A549 (cell line): ENCODE data around the gene B4GALT7. TPM values are rescaled to one million over a fixed set of nuclear protein-coding genes. Genes with fewer than 3 reads are reported as not detected.

ENCODE experiments used
- ATAC-seq, 2 experiments: fragments of 200-7000 bp in 1 of 2; fragments of >200 bp in 1 of 2; cut with Nextera tagmentation in 1 of 2; cut with Tn5 transposase in 1 of 2; 3 replicates each; pipeline versions ENCODE4 v1.8.0 to v1.9.1; 2018 to 2020; ENCODE audit warnings: mild to moderate bottlenecking in 1 of 2, moderate library complexity in 1 of 2
- CTCF ChIA-PET: fragments of 300-600 bp; sonication (Branson Sonifier 250); formaldehyde crosslinking; extraction: SDS; loops from one replicate; lab custom pipeline; 2021; ENCODE audit warnings: antibody characterized with exemption, inconsistent platforms; lab: Yijun Ruan, JAX
- POLR2A ChIA-PET: fragments of 350-600 bp; formaldehyde crosslinking; extraction: SDS; loops from one replicate; lab custom pipeline; 2021; ENCODE audit warnings: antibody characterized with exemption, inconsistent platforms; lab: Yijun Ruan, JAX
- DNase-seq, 2 experiments: peaks; one replicate each; pipeline versions ENCODE4 v3.0.0 to v3.0.0-alpha.2; 2011 to 2016; ENCODE audit warnings: low read depth in 1 of 2, low spot score in 1 of 2
- FAIRE-seq: peaks from 2 replicates; lab custom pipeline; 2011; peaks lifted over from hg19 to GRCh38; lab: Jason Lieb, UNC
- H3K27ac ChIP-seq, 2 experiments: fragments of >200 bp; sonication (Bioruptor Twin); formaldehyde crosslinking; 3 replicates each; pipeline ENCODE4 v1.5.1; 2016 to 2017
- H3K4me1 ChIP-seq: fragments of >200 bp; sonication (Bioruptor Twin); formaldehyde crosslinking; 3 replicates; pipeline ENCODE4 v1.6.1; 2016
- H3K4me2 ChIP-seq: fragments of >200 bp; sonication (Bioruptor Twin); formaldehyde crosslinking; 3 replicates; pipeline ENCODE4 v1.6.1; 2016
- H3K4me3 ChIP-seq: fragments of >200 bp; sonication (Bioruptor Twin); formaldehyde crosslinking; 3 replicates; pipeline ENCODE4 v1.5.1; 2016
- H3K9me3 ChIP-seq: fragments of >200 bp; sonication (Bioruptor Twin); formaldehyde crosslinking; 3 replicates; pipeline ENCODE4 v1.6.1; 2016
- CBX2 ChIP-seq: fragments of 200-600 bp; sonication (generic); IDR thresholded peaks from 2 replicates; pipeline ENCODE4 v1.6.1; 2016; ENCODE audit warnings: low read depth, mild to moderate bottlenecking, borderline replicate concordance
- CEBPB ChIP-seq, 2 experiments: fragments of >200 bp in 1 of 2; sonication (Bioruptor Twin) in 1 of 2; formaldehyde crosslinking in 1 of 2; IDR thresholded peaks; 2 replicates each; pipeline ENCODE4 v1.6.1; 2012 to 2016
- CHD2 ChIP-seq: fragments of 150-350 bp; IDR thresholded peaks from 2 replicates; pipeline ENCODE4 v1.6.1; 2014; ENCODE audit warnings: low read length; ENCODE audit not compliant: partially characterized antibody
- CHD4 ChIP-seq: fragments of 200-600 bp; sonication (generic); IDR thresholded peaks from 2 replicates; pipeline ENCODE4 v1.6.1; 2016; ENCODE audit warnings: antibody characterized with exemption, mild to moderate bottlenecking, borderline replicate concordance
- EHF ChIP-seq: fragments of 250-450 bp; sonication (Bioruptor Pico); IDR thresholded peaks from 2 replicates; pipeline ENCODE4 v1.5.0; 2020; ENCODE audit warnings: mild to moderate bottlenecking
- EHMT2 ChIP-seq: fragments of 200-600 bp; sonication (generic); IDR thresholded peaks from 2 replicates; pipeline ENCODE4 v1.6.1; 2016; ENCODE audit warnings: antibody characterized with exemption, low read depth, mild to moderate bottlenecking, moderate library complexity
- ELK1 ChIP-seq: fragments of 150-350 bp; IDR thresholded peaks from 2 replicates; pipeline ENCODE4 v1.6.1; 2014; ENCODE audit warnings: low read depth, mild to moderate bottlenecking, low read length
- EP300 ChIP-seq, 2 experiments: fragments of >200 bp; sonication (Bioruptor Twin); formaldehyde crosslinking; IDR thresholded peaks; 2 replicates in 1 of 2; 3 replicates in 1 of 2; pipeline ENCODE4 v1.6.1; 2016 to 2017
- ESRRA ChIP-seq: fragments of 150-350 bp; IDR thresholded peaks from 2 replicates; pipeline ENCODE4 v1.6.1; 2014; ENCODE audit warnings: mild to moderate bottlenecking, low read length, borderline replicate concordance
- FOSL2 ChIP-seq, 2 experiments: fragments of 450-650 bp in 1 of 2; fragments of >200 bp in 1 of 2; sonication (Bioruptor Twin) in 1 of 2; formaldehyde crosslinking; IDR thresholded peaks; 2 replicates each; pipeline versions ENCODE4 v1.5.0 to v1.6.1; 2016 to 2020; ENCODE audit warnings: mild to moderate bottlenecking in 1 of 2, moderate library complexity in 1 of 2
- FOXS1 ChIP-seq: fragments of 250-450 bp; sonication (Bioruptor Pico); IDR thresholded peaks from 2 replicates; pipeline ENCODE4 v1.5.0; 2020; ENCODE audit warnings: mild to moderate bottlenecking, moderate library complexity
- HDAC2 ChIP-seq: fragments of 200-600 bp; sonication (generic); IDR thresholded peaks from 2 replicates; pipeline ENCODE4 v1.6.1; 2016
- HOXB13 ChIP-seq: fragments of 250-450 bp; sonication (Bioruptor Pico); IDR thresholded peaks from 2 replicates; pipeline ENCODE4 v1.5.0; 2020; ENCODE audit warnings: low read depth, mild to moderate bottlenecking, moderate library complexity
- HOXB5 ChIP-seq: fragments of 250-450 bp; sonication (Bioruptor Pico); IDR thresholded peaks from 2 replicates; pipeline ENCODE4 v1.5.0; 2020; ENCODE audit warnings: mild to moderate bottlenecking, moderate library complexity
- KDM1A ChIP-seq: fragments of 200-600 bp; sonication (generic); IDR thresholded peaks from 2 replicates; pipeline ENCODE4 v1.6.1; 2016; ENCODE audit warnings: low read depth, mild to moderate bottlenecking
- MAFK ChIP-seq: fragments of 450-650 bp; IDR thresholded peaks from 2 replicates; pipeline ENCODE4 v1.6.1; 2014; ENCODE audit not compliant: partially characterized antibody
- MAX ChIP-seq: IDR thresholded peaks from 2 replicates; pipeline ENCODE4 v1.6.1; 2012
- MAZ ChIP-seq: fragments of 150-350 bp; IDR thresholded peaks from 2 replicates; pipeline ENCODE4 v1.6.1; 2014; ENCODE audit warnings: antibody characterized with exemption, low read depth, low read length, borderline replicate concordance
- NR3C1 ChIP-seq: fragments of >200 bp; sonication (Bioruptor Twin); formaldehyde crosslinking; IDR thresholded peaks from 3 replicates; pipeline ENCODE4 v1.6.1; 2017
- POLR2A ChIP-seq: IDR thresholded peaks from 2 replicates; pipeline ENCODE4 v1.6.1; 2012; ENCODE audit warnings: mild to moderate bottlenecking, low read length
- RCOR1 ChIP-seq: fragments of 150-350 bp; IDR thresholded peaks from 2 replicates; pipeline ENCODE4 v1.6.1; 2014; ENCODE audit warnings: antibody characterized with exemption, low read length, low read depth
- RFX5 ChIP-seq: fragments of 450-650 bp; IDR thresholded peaks from 2 replicates; pipeline ENCODE4 v1.7.1; 2014; ENCODE audit warnings: antibody characterized with exemption, mild to moderate bottlenecking, moderate library complexity
- RNF2 ChIP-seq: fragments of 200-600 bp; sonication (generic); IDR thresholded peaks from 2 replicates; pipeline ENCODE4 v1.6.1; 2016; ENCODE audit warnings: low read depth, mild to moderate bottlenecking, antibody characterized with exemption, moderate library complexity, borderline replicate concordance
- ZFP36 ChIP-seq: fragments of 450-650 bp; IDR thresholded peaks from 2 replicates; pipeline ENCODE4 v1.6.1; 2014; ENCODE audit warnings: borderline replicate concordance; ENCODE audit not compliant: partially characterized antibody
- ZSCAN20 ChIP-seq: fragments of 250-450 bp; sonication (Bioruptor Pico); IDR thresholded peaks from 2 replicates; pipeline ENCODE4 v1.8.0; 2022; ENCODE audit warnings: mild to moderate bottlenecking, moderate library complexity
- WGBS: methylation state at CpG from one replicate; pipeline ENCODE4 v1.1.6; 2017; ENCODE audit errors: missing lambda C conversion rate; 5-methylcytosine and 5-hydroxymethylcytosine counted together
- polyA plus RNA-seq, 4 experiments: library from polyadenylated mRNA; depleted of rRNA in 3 of 4; stranded (reverse); fragments of >200 nt; fragmentation: RNase III in 1 of 4; extraction: RNeasy Plus Mini Kit Qiagen cat#74134 plus additional on column Dnase treatment in 1 of 4; gene quantifications; 2 replicates in 3 of 4; 3 replicates in 1 of 4; pipeline ENCODE4 v1.2.3, GENCODE V29; 2011 to 2017
- TF ChIP-seq, protein P1 (sequence below): IDR thresholded peaks from 2 replicates; pipeline ENCODE4 v1.6.1; 2012
- TF ChIP-seq, protein P2 (sequence below): fragments of 200-600 bp; sonication (generic); IDR thresholded peaks from 2 replicates; pipeline ENCODE4 v1.6.1; 2016; ENCODE audit warnings: antibody characterized with exemption, mild to moderate bottlenecking, moderate library complexity
- TF ChIP-seq, protein P3 (sequence below): fragments of 250-450 bp; sonication (Bioruptor Pico); IDR thresholded peaks from 2 replicates; pipeline ENCODE4 v1.5.0; 2020; ENCODE audit warnings: low read depth, mild to moderate bottlenecking, moderate library complexity

The B4GALT7 gene
- polyA plus RNA-seq, 2 of the 4 experiments (the other 2 are of a cell fraction), result 13.0 to 18.0 TPM

- POLR2A ChIA-PET, result no interaction called here
These were observed 9.4 kb downstream of the B4GALT7 start for GRCh38 chr5:177609076-177610059.

DNA sequence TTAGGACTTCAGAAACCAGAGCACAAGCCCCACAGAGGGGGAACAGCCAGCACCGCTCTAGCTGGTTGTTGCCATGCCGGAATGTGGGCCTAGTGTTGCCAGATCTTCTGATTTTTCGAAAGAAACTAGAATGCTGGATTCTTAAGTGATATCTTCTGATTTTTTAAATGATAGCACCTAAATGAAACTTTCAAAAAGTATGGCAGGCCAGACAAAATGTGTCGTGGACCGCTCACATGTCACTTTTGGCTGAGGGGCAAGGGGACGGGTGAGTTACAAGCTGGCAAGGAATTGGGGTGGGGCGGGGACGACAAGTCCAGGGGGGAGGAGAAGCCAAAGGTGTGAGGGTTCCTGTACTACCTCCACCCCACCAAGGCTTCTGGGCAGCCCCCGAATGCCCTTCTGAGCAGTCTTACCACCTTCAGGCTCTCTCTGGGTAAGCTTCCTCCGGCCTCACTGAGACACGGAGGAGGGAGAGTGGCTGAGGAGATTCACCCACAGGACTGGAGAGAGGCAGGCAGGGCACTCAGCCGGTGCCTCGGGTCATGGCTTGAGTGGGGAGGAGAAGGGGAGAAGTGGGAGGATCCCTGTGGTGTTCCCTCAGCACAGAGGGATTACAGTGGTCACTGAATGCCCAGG lies 10.3 kb downstream of the B4GALT7 start:
- ATAC-seq, result no peak
- 91% methylated on average over 12 of the region's 13 CpGs for WGBS
- H3K4me1 ChIP-seq, result 0 out of 3 replicates have a peak, but pooled peaks cover 3% of the 10 kb centered on the region
- no peak overlapping the region for H3K4me2 ChIP-seq
- no peak for DNase-seq
- ChIA-PET POLR2A (no interaction called here), CTCF (interaction anchor here (1.9 to 2.5 kb wide), 2 partner anchors 9 to 109 kb away, joined by 6 to 9 read pairs; no protein-coding TSS in a partner anchor)
- no peak overlapping the region for H3K27ac ChIP-seq
- FAIRE-seq, result no peak
- no peak overlapping the region for H3K4me3 ChIP-seq
- no peaks in the 10 kb centered on the region for H3K9me3 ChIP-seq
- TF ChIP-seq CEBPB (IDR thresholded peaks at IDR 0.05) (no peak), FOXS1 (CRISPR knock-in tag) (no peak), ZSCAN20 (CRISPR knock-in tag) (no peak), RFX5 (no peak), MAFK (no peak), RCOR1 (no peak), POLR2A (no peak), ZFP36 (no peak), CHD2 (no peak), MAZ (no peak), CBX2 (no peak), EP300 (IDR thresholded peaks at IDR 0.05) (no peak), HOXB13 (CRISPR knock-in tag) (no peak), CHD4 (no peak)
- TF ChIP-seq, protein P1, sequence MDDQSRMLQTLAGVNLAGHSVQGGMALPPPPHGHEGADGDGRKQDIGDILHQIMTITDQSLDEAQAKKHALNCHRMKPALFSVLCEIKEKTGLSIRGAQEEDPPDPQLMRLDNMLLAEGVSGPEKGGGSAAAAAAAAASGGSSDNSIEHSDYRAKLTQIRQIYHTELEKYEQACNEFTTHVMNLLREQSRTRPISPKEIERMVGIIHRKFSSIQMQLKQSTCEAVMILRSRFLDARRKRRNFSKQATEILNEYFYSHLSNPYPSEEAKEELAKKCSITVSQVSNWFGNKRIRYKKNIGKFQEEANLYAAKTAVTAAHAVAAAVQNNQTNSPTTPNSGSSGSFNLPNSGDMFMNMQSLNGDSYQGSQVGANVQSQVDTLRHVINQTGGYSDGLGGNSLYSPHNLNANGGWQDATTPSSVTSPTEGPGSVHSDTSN, result no peak

More at GRCh38 chr5:177609076-177610059, 9.4 kb downstream of the B4GALT7 start:
- no peak overlapping the region for H3K27ac ChIP-seq
- no peak overlapping the region for H3K4me2 ChIP-seq
- ATAC-seq, result no peak
- H3K4me3 ChIP-seq, result no peak overlapping the region
- no peak for FAIRE-seq
- H3K9me3 ChIP-seq, result no peaks in the 10 kb centered on the region
- DNase-seq, result no peak
- WGBS, result 92% methylated on average over 14 of the region's 21 CpGs
- H3K4me1 ChIP-seq, result 0 out of 3 replicates have a peak, but pooled peaks cover 3% of the 10 kb centered on the region
- TF ChIP-seq ELK1 (no peak), HOXB5 (CRISPR knock-in tag) (no peak), KDM1A (no peak), MAX (no peak), EHF (CRISPR knock-in tag) (no peak), FOXS1 (CRISPR knock-in tag) (no peak), ESRRA (no peak), ZFP36 (no peak), HOXB13 (CRISPR knock-in tag) (no peak), FOSL2 (IDR thresholded peaks at IDR 0.05) (no peak), FOSL2 (CRISPR knock-in tag; IDR thresholded peaks at IDR 0.05) (no peak), NR3C1 (no peak), ZSCAN20 (CRISPR knock-in tag) (no peak), RCOR1 (no peak), EHMT2 (no peak), RNF2 (no peak), HDAC2 (no peak), EP300 (IDR thresholded peaks at IDR 0.05) (no peak), MAZ (no peak)
- TF ChIP-seq, protein P2, sequence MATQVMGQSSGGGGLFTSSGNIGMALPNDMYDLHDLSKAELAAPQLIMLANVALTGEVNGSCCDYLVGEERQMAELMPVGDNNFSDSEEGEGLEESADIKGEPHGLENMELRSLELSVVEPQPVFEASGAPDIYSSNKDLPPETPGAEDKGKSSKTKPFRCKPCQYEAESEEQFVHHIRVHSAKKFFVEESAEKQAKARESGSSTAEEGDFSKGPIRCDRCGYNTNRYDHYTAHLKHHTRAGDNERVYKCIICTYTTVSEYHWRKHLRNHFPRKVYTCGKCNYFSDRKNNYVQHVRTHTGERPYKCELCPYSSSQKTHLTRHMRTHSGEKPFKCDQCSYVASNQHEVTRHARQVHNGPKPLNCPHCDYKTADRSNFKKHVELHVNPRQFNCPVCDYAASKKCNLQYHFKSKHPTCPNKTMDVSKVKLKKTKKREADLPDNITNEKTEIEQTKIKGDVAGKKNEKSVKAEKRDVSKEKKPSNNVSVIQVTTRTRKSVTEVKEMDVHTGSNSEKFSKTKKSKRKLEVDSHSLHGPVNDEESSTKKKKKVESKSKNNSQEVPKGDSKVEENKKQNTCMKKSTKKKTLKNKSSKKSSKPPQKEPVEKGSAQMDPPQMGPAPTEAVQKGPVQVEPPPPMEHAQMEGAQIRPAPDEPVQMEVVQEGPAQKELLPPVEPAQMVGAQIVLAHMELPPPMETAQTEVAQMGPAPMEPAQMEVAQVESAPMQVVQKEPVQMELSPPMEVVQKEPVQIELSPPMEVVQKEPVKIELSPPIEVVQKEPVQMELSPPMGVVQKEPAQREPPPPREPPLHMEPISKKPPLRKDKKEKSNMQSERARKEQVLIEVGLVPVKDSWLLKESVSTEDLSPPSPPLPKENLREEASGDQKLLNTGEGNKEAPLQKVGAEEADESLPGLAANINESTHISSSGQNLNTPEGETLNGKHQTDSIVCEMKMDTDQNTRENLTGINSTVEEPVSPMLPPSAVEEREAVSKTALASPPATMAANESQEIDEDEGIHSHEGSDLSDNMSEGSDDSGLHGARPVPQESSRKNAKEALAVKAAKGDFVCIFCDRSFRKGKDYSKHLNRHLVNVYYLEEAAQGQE, result no peak
- TF ChIP-seq, protein P3, sequence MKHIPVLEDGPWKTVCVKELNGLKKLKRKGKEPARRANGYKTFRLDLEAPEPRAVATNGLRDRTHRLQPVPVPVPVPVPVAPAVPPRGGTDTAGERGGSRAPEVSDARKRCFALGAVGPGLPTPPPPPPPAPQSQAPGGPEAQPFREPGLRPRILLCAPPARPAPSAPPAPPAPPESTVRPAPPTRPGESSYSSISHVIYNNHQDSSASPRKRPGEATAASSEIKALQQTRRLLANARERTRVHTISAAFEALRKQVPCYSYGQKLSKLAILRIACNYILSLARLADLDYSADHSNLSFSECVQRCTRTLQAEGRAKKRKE (CRISPR knock-in tag), result no peak
- TF ChIP-seq, all 56 proteins: peak for 0
- CTCF ChIA-PET, result interaction anchor here (1.4 to 3.1 kb wide), 5 partner anchors 16 to 452 kb away, joined by 4 to 25 read pairs (median 6); partner anchors contain the start of gene TMED9
